ENCODE results near the gene RBM15.

RBM15 gene

DNA sequence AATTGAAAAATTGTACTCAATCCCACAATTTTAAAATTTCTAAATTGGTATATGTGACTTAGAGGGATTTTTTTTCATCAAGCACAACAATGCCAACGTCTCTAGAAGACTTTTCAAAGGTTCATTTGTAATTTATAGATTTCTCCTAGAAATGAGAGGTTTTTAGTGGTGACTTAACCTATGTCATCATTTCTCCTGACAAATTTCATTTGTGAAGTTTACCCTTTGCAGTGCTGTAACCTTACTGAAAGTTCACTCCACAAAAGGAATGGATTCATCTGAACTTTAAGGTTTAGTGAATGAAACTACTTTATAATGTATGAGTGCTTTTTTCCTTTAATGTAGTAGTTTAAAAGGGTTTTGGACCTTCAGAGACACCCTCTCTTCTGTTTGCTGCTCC, 16.1 kb downstream of the RBM15 start:
- no peak for DNase-seq (ENCODE audit: low spot score)

GRCh38 chr1:110356379-110356778, 17.2 kb downstream of the RBM15 start:
- no peak for DNase-seq (ENCODE audit: low spot score)

GRCh38 chr1:110360431-110360830, 21.3 kb downstream of the RBM15 start:
- no peak for DNase-seq (ENCODE audit: low spot score)

DNA sequence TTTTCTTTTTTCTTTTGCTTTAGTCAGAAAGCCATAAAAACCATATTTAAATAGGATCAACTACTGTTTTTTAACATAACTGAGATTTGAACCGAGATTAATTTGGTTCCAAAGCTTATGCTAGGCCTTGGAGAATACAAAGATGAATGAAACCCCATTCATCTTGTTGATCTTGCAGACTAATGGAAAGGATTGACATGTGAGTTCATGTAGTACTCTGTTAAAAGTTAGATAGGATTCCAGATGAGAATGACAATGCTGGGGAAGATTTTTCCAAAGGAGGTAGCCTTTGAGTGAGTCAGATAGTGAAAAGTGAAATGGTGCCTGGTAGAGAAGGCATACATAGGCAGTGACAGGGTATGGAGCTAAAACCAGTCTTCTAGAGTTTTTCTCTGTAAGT, 22.7 kb downstream of the RBM15 start:
- no peak for DNase-seq (ENCODE audit: low spot score)

DNA sequence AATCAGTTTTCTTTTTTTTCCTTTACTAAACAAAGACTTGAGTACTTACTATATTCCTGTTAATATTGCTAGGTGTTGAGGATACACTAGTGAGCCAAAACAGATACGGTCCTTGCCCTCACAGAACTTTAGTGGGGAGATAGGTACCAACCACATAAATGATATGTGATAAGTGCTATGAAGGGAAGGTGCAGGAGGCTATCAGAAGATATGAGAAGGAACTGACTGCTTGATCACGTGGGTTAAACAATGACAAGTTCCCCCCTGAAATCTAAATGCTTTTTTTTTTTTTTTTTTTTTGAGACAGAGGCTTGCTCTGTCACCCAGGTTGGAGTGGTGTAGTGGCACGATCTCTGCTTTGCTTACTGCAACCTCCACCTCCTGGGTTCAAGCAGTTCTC, 25.0 kb downstream of the RBM15 start:
- DNase-seq (ENCODE audit: low spot score) = no peak

DNA sequence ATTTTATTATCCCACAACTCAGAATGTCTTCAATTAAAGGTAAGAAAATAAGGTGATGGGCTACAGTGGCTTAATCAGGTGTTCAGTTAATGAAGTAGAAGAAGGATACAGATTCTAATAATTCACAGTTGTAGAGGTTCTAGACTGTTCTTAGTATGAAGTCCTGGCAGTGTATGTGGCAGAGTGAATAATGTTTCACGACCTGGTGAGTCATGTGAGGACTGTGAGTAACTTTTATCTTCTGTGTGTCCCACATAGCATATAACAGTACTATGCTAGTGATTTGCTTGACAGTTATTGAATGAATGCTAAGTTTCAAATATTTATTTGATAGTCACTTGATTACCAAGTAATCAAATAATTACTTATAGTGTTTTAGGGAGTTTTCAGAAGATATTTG, 31.6 kb downstream of the RBM15 start:
- DNase-seq (ENCODE audit: low spot score) = no peak

GRCh38 chr1:110375490-110375889, 36.3 kb downstream of the RBM15 start:
- DNase-seq (ENCODE audit: low spot score) = no peak

- no peak for DNase-seq (ENCODE audit: low spot score)
Measured at GRCh38 chr1:110380672-110381283, 41.6 kb downstream of the RBM15 start.

DNA sequence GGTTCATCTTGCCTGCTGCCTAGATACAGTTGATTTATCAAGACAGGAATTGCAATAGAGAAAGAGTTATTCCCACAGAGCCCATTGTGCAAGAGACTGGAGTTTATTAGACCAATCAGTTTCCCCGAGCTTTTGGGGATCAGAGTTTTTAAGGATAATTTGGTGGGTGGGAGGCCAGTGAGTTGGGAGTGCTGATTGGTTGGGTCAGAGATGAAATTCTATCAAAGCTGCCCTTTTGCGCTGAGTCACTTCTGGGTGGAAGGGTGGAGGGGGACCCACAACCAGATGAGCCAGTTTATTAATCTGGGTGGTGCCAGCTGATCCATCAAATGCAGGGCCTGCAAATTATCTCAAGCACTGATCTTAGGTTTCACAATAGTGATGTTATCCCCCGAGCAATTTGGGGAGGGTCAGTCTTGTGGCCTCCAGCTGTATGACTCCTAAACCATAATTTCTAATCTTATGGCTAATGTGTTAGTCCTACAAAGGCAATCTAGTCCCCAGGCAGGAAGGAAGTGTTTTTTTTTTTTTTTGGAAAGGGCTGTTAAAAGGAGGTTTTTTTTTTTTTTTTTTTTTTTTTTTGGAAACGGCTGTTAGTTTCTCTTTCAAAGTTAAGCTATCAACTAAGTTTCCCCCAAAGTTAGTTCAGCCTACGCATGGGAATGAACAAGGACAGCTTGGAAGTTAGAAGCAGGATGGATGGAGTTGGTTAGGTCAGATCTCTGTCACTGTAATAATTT, 44.2 kb downstream of the RBM15 start:
- DNase-seq (ENCODE audit: low spot score) = no peak

DNA sequence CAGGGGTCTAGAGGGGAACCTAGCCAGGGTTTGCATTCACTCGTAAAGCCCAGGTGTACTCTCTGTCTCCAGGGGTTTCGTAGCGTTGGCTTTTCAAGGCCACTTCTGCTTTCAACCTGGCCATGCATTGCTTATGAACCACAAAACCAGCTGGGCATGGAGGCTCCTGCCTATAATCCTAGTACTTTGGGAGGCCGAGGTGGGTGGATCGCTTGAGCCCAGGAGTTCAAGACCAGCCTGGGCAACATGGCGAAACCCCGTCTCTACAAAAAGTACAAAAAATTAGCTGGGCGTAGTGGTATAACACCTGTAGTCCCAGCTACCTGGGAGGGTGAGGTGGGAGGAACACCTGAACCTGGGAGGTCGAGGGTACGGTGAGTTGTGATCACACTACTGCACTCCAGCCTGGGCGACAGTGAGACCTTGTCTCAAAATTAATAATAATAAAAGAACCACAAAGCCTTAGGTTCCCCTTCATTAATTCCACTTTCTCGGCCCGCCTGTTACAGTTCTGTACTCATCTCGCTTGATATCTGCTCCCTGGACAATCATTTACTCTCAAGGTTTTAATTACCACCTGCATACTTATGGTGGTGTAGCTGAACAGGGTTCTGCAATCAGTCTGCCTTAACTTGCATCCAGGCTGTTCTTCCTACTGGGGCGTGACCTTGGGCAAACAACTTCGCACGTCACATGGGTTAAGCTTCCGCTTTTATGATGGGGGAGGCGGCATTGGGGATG, 45.6 kb downstream of the RBM15 start:
- no peak for DNase-seq (ENCODE audit: low spot score)

- no peak for DNase-seq (ENCODE audit: low spot score)
Measured at GRCh38 chr1:110385369-110385768, 46.2 kb downstream of the RBM15 start.

DNA sequence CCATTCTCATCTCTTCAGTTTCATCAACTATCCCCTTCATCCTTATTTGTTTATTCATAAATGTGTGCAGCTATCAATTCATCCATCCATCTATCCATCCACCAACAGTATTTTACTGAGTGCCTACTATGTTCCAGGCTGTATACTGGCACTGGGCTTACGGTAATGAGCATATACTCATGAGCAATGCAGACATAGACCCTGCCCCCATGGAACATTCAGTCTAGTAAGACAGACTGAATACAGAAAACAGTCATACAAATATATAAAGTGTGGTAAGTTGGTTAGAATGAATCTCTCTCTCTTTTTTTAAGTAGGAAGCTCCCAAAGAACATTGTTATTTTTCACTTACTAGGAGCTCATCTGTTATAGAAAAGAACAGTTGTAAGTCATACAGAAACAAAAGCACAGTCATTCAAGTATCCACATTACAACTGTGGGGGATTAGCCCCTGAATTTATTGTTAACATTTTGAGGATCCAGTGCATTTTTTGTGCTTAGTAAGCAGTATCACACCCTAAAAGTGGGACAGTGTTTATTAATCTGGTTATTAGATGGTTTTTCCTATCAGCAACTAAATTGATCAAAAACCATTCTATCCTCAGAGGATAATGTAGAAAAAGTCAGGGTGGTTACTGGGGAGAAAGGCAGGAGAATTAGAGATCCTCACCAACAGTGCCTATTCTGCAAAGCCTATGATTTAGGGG, 48.0 kb downstream of the RBM15 start:
- DNase-seq (ENCODE audit: low spot score) = no peak

GRCh38 chr1:110390096-110390495, 50.9 kb downstream of the RBM15 start:
- no peak for DNase-seq (ENCODE audit: low spot score)

GRCh38 chr1:110390692-110391245, 51.6 kb downstream of the RBM15 start, which contains the start of gene SLC16A4:
Gene SLC16A4 (minus strand): TSS chr1:110391026. CDS start chr1:110389323, 1,703 bp downstream.
- DNase-seq (ENCODE audit: low spot score) = no peak

- no peak for DNase-seq (ENCODE audit: low spot score)
Measured at GRCh38 chr1:110393286-110393685, 54.1 kb downstream of the RBM15 start.

DNA sequence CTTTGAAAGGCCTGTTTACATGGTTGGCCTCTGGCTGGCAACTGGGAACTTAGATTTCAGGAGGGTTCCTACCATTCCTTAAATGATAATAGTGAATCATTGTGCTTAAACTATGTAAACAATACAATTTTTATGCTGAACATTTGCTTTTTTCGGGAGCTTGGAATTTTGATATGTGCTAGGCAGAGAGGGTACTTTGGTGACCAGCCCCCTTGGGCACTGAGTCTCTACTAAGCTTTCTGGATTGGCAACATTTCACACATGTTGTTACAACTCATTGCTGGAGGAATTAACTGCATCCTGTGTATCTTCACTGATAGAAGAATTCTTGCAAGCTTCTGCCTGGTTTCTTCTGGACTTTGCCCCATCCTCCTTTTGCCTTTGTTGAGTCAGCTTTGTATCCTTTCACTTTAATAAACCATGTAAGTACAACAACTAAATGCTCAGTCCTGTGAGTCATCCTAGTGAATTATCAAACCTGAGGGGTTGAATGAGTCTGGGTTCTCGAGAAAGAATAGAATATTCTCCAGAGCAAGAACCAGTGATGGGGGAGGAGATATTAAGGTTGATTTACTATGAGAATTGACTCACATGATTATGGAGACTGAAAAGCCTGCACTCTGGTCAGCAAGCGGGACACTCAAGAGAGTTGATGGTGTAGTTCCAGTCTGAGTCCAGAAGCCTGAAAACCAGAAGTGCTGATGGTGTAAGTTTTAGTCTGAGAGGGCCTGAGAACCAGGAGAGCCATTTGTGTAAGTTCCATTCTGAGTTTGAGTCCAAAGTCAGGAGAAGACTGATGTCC, 54.7 kb downstream of the RBM15 start:
- no peak for DNase-seq (ENCODE audit: low spot score)

DNA sequence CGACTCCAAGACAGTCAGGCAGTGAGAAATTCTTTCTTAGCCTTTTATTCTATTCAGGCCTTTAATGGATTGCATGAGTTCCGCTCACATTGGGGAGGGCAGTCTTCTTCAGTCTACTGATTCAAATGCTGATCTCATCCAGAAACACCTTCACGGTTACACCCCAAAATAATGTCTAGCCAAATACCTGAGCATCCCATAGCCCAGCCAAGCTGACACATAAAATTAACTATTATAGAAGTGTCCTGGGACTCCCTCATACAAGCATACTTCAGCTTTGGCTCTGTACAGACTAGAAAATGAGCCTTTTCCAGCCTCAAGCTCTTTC, 55.3 kb downstream of the RBM15 start:
- DNase-seq (ENCODE audit: low spot score) = no peak
